Heart left ventricle (tissue), 16 donors: ENCODE results near the gene SSR4. TPM values are rescaled to one million over a fixed set of nuclear protein-coding genes. Genes with fewer than 3 reads are reported as not detected.

Experiments
- ATAC-seq, 4 donors: fragments of 200-7000 bp; cut with Tn5 transposase; one replicate each; pipeline ENCODE4 v1.9.1; 2020 to 2022; ENCODE audit warnings: moderate library complexity in 4 of 4, mild to moderate bottlenecking in 3 of 4, moderate number of reproducible peaks in 1 of 4
- DNase-seq, 5 donors: peaks; one replicate each; pipeline ENCODE4 v3.0.0-alpha.2; 2020
- H3K27ac ChIP-seq, 12 donors: fragments of 200-600 bp; sonication (generic) in 4 of 12; one replicate each; pipeline versions ENCODE4 v1.5.0 to v1.8.0; 2016 to 2022; ENCODE audit warnings: mild to moderate bottlenecking in 2 of 12
- H3K27me3 ChIP-seq, 9 donors: fragments of 200-600 bp; sonication (generic) in 2 of 9; one replicate each; pipeline versions ENCODE4 v1.5.1 to v1.8.0; 2016 to 2022; ENCODE audit warnings: mild to moderate bottlenecking in 3 of 9
- H3K36me3 ChIP-seq, 9 donors: fragments of 200-600 bp; sonication (generic) in 2 of 9; one replicate each; pipeline versions ENCODE4 v1.5.0 to v1.8.0; 2018 to 2022; ENCODE audit warnings: mild to moderate bottlenecking in 2 of 9
- H3K4me1 ChIP-seq, 12 donors: fragments of 200-600 bp; sonication (generic) in 4 of 12; one replicate each; pipeline versions ENCODE4 v1.5.0 to v1.8.0; 2016 to 2022; ENCODE audit warnings: mild to moderate bottlenecking in 3 of 12
- H3K4me3 ChIP-seq, 12 donors: fragments of 200-600 bp; sonication (generic) in 4 of 12; one replicate each; pipeline versions ENCODE4 v1.5.0 to v1.8.0; 2017 to 2022; ENCODE audit warnings: mild to moderate bottlenecking in 9 of 12, moderate library complexity in 4 of 12
- H3K9me3 ChIP-seq, 12 donors: fragments of 200-600 bp; sonication (generic) in 4 of 12; one replicate each; pipeline versions ENCODE4 v1.5.0 to v1.8.0; 2016 to 2022; ENCODE audit warnings: mild to moderate bottlenecking in 1 of 12
- CTCF ChIP-seq, 12 donors: fragments of 200-600 bp; sonication (generic) in 4 of 12; IDR thresholded peaks; one replicate each; pipeline versions ENCODE4 v1.5.0 to v1.8.0; 2018 to 2022; ENCODE audit warnings: antibody characterized with exemption in 12 of 12, mild to moderate bottlenecking in 5 of 12
- POLR2A ChIP-seq, 2 donors: fragments of 450-650 bp; IDR thresholded peaks; one replicate each; pipeline ENCODE4 v1.6.1; 2017; ENCODE audit warnings: antibody characterized with exemption in 2 of 2, mild to moderate bottlenecking in 2 of 2, moderate library complexity in 2 of 2
- WGBS, 4 donors: extraction: QIAGEN DNeasy Blood & Tissue Kit in 2 of 4; methylation state at CpG; one replicate each; pipeline versions ENCODE4 v1.1.5 to v1.1.7; 2013 to 2018; 5-methylcytosine and 5-hydroxymethylcytosine counted together
- intact Hi-C, 10 donors: fragments of 100-400 bp; cut with DNase I; formaldehyde crosslinking; loops; one replicate each; pipeline versions ENCODE4 v1.11.1 to v1.14.2; 2022
- polyA plus RNA-seq, 2 donors: library from polyadenylated mRNA; stranded (reverse); fragments of 200-250 nt; gene quantifications; one replicate each; pipeline ENCODE4 v1.2.3, GENCODE V29; 2013
- total RNA-seq, 9 donors: library from RNA; depleted of rRNA in 2 of 9; stranded (reverse); fragments of >200 nt in 2 of 9; fragmentation: NEBNext Ultra II Directional in 3 of 9; extraction: Animal tissue kit (Norgen Biotek cat#: 25700) in 3 of 9; gene quantifications; one replicate each; pipeline versions ENCODE4 v1.1.0 to v1.2.4, GENCODE V29; 2016 to 2023
- donor health status: ischemic (EF 13 %, LVEDD 7.1; RV severe dilation, severe dysfunction).
- donor health status: healthy with polysubstance abuse.
- donor health status: DM: no; HTN: yes; CAD: no.
- donor health status: DM: no; HTN: no; CAD: no.
- donor health status: ischemic (EF 25% LVEDD 6.9; RV normal size, moderate dysfunction).
- donor health status: ischemic (EF 25% LVEDD 5.7; RV mildly dilated, moderate dysfunction).
- donor health status: healthy.
- donor health status: DM: yes; HTN: yes; CAD: no.
- donor health status: ischemic (EF 35%, LVEDD 5.7; RV mildly dilated, moderate dysfunction).
- donor health status: nonischemic (EF 11% LVEDD 7.7; RV severe dilation, severe dysfunction).
- donor health status: DM: yes; HTN: yes; CAD: no.
- donor health status: PGD.
- donor health status: ischemic (EF 29% LVEDD 5.4; RV normal size, mild dysfunction).
- donor health status: nonischemic (EF 23%, LVEDD 6.1; RV moderate dilation, normal function).

The SSR4 gene
- total and polyA plus RNA-seq, 11 donors: 119 to 307 (median 160) TPM

GRCh38 chrX:153750127-153750774 lies 44.2 kb upstream of the SSR4 start:
- intact Hi-C loops: no loop called here
- H3K9me3 ChIP-seq: peaks cover 0 to 5% (median 0%) of the 10 kb centered on the region in 12 donors
- ATAC-seq: no peak
- 72 to 78% (median 75%) methylated on average over 12 of the region's 12 CpGs for WGBS, 4 donors
- peaks cover 0 to 10% (median 0%) of the 10 kb centered on the region in 9 donors for H3K27me3 ChIP-seq
- TF ChIP-seq CTCF (IDR thresholded peaks at IDR 0.05) (no peak), POLR2A (IDR thresholded peaks at IDR 0.05) (no peak)
- H3K27ac ChIP-seq: no peak overlapping the region
- no peak overlapping the region for H3K4me3 ChIP-seq
- H3K4me1 ChIP-seq: no peaks in the 10 kb centered on the region
- H3K36me3 ChIP-seq: no peaks in the 10 kb centered on the region
- DNase-seq: no peak

- Histone ChIP-seq H3K27me3 (peaks cover 0 to 4% (median 0%) of the 10 kb centered on the region in 9 donors), H3K4me3 (no peak overlapping the region), H3K36me3 (no peaks in the 10 kb centered on the region), H3K27ac (no peak overlapping the region), H3K9me3 (peaks cover 0 to 13% (median 0%) of the 10 kb centered on the region in 12 donors), H3K4me1 (no peaks in the 10 kb centered on the region)
- ATAC-seq (no peak), DNase-seq (no peak)
- intact Hi-C loops: no loop called here
- WGBS, 4 donors: 65 to 91% (median 74%) methylated on average over 1 of the region's 1 CpG
- TF ChIP-seq CTCF (IDR thresholded peaks at IDR 0.05) (no peak), POLR2A (IDR thresholded peaks at IDR 0.05) (no peak)
These were observed 39.3 kb upstream of the SSR4 start for GRCh38 chrX:153755136-153755535.

- 81 to 89% (median 84%) methylated on average over 15 of the region's 15 CpGs for WGBS, 4 donors
- H3K9me3 ChIP-seq: peaks cover 0 to 3% (median 0%) of the 10 kb centered on the region in 12 donors
- no peak for ATAC-seq
- peaks cover 0 to 4% (median 0%) of the 10 kb centered on the region in 9 donors for H3K27me3 ChIP-seq
- H3K4me3 ChIP-seq: no peak overlapping the region
- intact Hi-C loops: loop anchor here in 7 of 10 donors (2.0 to 5.0 kb wide), 3 partner anchors 190 to 770 kb away; no protein-coding TSS in a partner anchor
- no peak overlapping the region for H3K27ac ChIP-seq
- no peak for DNase-seq
- TF ChIP-seq CTCF (IDR thresholded peaks at IDR 0.05) (no peak), POLR2A (IDR thresholded peaks at IDR 0.05) (no peak)
- H3K4me1 ChIP-seq: peaks cover 0 to 26% (median 5%) of the 10 kb centered on the region in 12 donors
- no peaks in the 10 kb centered on the region for H3K36me3 ChIP-seq
These were observed 32.6 kb upstream of the SSR4 start for GRCh38 chrX:153761863-153762262.

- DNase-seq (no peak), ATAC-seq (no peak)
- H3K27ac ChIP-seq: no peak overlapping the region
- H3K36me3 ChIP-seq: no peaks in the 10 kb centered on the region
- peaks cover 0 to 4% (median 0%) of the 10 kb centered on the region in 9 donors for H3K27me3 ChIP-seq
- TF ChIP-seq POLR2A (IDR thresholded peaks at IDR 0.05): no peak
- TF ChIP-seq CTCF (IDR thresholded peaks at IDR 0.05): no peak
- intact Hi-C loops: loop anchor here in 7 of 10 donors (2.0 to 5.0 kb wide), 3 partner anchors 190 to 770 kb away; no protein-coding TSS in a partner anchor
- H3K4me1 ChIP-seq: peaks cover 0 to 26% (median 5%) of the 10 kb centered on the region in 12 donors
- no peaks in the 10 kb centered on the region for H3K9me3 ChIP-seq
- H3K4me3 ChIP-seq: no peak overlapping the region
- 74 to 92% (median 90%) methylated on average over 6 to 14 of the region's 14 CpGs for WGBS, 4 donors
These were observed 31.8 kb upstream of the SSR4 start for GRCh38 chrX:153762626-153763173.
